Bronchial epithelial cell (primary cell): ENCODE measurements around the gene ATG5. TPM values are rescaled to one million over a fixed set of nuclear protein-coding genes. Genes with fewer than 3 reads are reported as not detected.

Source experiments
- DNase-seq: peaks from one replicate; pipeline ENCODE4 v3.0.0-alpha.2; 2010; ENCODE audit warnings: low read depth
- FAIRE-seq: peaks from 2 replicates; lab custom pipeline; 2011; peaks lifted over from hg19 to GRCh38; lab: Jason Lieb, UNC
- H3K27me3 ChIP-seq: 2 replicates; pipeline ENCODE4 v1.5.1; 2011; ENCODE audit warnings: low read length; ENCODE audit not compliant: control insufficient read depth, insufficient read depth
- H3K36me3 ChIP-seq: 2 replicates; pipeline ENCODE4 v1.5.1; 2011; ENCODE audit warnings: low read length; ENCODE audit not compliant: control insufficient read depth, insufficient read depth
- H3K4me3 ChIP-seq: 2 replicates; pipeline ENCODE4 v1.5.1; 2011; ENCODE audit warnings: mild to moderate bottlenecking, low read depth, low read length, control low read depth
- total RNA-seq: library from RNA; depleted of rRNA; stranded (reverse); fragments of >200 nt; gene quantifications from 2 replicates; pipeline ENCODE4 v1.2.1, GENCODE V29; 2014
- TF ChIP-seq, protein P1 (sequence below): IDR thresholded peaks from 2 replicates; pipeline ENCODE4 v1.5.1; 2011; ENCODE audit warnings: mild to moderate bottlenecking, moderate library complexity, low read length, control low read depth, inconsistent platforms; ENCODE audit not compliant: insufficient read depth, severe bottlenecking

ATG5 gene
- total RNA-seq, 1 donor from 2014 or later = 56.6 TPM

DNA sequence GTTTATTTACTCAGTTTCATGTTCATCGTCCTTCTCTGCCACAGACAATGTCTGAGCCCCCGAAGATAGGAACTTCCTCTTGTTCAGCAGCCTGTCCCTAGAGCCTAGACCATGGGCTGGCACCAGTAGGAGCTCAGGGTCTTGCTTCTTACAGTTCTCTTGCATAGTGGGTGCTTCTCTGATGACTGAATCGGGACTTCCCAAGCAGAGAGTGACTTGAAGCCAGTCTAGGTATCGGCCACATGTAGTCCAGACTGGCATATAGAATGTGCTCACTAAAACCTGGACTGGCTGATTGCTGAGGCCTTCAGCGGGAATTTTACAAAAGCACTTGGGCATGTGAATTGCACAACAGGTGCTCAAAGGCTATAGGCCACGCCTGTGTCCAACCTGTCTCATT, 187.4 kb downstream of the ATG5 start:
- DNase-seq (no peak), FAIRE-seq (no peak)
- TF ChIP-seq, protein P1, sequence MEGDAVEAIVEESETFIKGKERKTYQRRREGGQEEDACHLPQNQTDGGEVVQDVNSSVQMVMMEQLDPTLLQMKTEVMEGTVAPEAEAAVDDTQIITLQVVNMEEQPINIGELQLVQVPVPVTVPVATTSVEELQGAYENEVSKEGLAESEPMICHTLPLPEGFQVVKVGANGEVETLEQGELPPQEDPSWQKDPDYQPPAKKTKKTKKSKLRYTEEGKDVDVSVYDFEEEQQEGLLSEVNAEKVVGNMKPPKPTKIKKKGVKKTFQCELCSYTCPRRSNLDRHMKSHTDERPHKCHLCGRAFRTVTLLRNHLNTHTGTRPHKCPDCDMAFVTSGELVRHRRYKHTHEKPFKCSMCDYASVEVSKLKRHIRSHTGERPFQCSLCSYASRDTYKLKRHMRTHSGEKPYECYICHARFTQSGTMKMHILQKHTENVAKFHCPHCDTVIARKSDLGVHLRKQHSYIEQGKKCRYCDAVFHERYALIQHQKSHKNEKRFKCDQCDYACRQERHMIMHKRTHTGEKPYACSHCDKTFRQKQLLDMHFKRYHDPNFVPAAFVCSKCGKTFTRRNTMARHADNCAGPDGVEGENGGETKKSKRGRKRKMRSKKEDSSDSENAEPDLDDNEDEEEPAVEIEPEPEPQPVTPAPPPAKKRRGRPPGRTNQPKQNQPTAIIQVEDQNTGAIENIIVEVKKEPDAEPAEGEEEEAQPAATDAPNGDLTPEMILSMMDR = no peak
- Histone ChIP-seq H3K36me3 (no peaks in the 10 kb centered on the region), H3K4me3 (no peak overlapping the region), H3K27me3 (no peaks in the 10 kb centered on the region)

DNA sequence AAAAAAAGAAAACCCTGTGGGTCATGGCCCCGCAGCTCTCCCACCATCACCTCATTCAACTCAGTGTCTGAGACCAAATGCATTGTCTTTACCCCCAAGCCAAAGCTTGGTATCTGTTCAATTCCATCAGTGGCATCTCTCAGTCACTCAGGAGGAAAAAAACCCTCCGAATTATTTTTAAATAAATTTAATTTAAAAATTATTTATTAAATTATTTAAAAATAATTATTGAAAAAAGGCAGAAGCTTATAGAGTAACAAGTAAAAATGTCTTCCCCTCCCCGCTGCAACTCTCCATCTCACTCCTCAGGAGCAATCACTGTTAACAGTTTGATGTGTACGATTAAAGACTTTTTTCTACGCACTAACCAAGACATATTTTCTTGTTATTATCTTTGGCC, 188.7 kb downstream of the ATG5 start:
- H3K36me3 ChIP-seq = no peaks in the 10 kb centered on the region
- H3K27me3 ChIP-seq = no peaks in the 10 kb centered on the region
- FAIRE-seq (no peak), DNase-seq (no peak)
- TF ChIP-seq, protein P1 = no peak
- H3K4me3 ChIP-seq = no peak overlapping the region

DNA sequence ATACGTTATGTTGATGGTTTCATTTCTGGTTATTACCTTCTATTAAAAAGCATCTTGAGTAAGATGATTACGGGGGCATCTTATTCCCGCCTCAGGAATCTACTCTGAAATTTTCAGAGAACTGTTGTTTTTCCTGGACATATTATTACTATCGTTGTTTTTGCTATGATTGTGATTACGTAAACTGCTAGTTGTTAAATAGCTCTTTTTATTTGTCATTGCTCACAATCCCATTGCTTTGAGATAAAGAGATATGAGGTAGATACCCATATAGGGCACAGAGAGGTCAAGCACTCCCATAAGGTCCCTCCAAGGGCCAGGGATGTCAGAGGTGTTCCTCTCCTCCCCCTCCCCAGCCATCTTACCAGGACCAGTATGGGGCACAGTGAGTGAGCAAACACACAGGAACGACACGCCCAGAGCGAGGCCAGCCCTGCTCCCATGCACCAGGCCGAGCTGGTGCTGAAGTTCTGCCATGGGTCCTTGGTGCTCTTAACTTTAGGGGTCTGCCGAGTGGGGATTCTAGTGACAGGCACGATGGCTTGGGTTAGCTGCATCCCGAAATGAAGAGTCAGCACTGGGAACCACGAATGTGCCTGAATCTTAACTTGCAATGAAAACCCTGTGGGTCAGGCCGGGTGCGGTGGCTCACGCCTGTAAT, 189.5 kb downstream of the ATG5 start:
- no peak overlapping the region for H3K4me3 ChIP-seq
- no peaks in the 10 kb centered on the region for H3K27me3 ChIP-seq
- TF ChIP-seq, protein P1 = no peak
- DNase-seq (no peak), FAIRE-seq (no peak)
- H3K36me3 ChIP-seq = no peaks in the 10 kb centered on the region

DNA sequence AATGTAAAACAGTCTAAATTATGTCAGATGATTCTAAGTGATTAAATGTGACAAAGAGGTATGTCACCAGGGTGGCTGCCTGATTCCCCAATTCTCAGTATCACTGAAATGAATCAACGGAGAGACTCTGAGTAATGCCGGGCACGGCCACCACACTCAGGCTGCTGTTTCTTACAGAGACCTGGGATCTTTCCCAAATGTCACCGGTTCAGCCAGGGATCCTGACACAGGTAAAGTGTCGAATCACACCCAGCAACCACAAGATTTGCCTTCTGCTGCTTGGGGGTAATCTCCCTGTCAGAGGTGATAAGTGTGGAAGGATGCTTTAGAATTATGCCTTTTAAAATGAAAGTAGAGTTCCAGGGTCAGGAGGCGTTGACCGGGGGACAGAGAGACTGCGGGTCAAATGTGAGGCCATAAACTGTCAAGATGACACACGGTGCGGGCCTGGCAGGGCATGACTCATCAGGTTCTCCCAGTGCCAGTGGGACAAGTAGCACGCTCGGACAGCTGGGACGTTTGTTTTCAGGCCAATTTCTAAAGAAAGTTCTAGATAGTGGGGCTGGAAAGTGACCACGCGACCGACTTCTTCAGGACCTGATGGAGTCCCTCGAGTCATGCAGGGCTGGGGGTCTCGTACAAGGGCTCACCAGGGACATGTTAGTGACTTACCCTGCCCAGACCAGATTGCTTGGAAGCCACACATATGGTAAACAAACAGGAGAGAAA, 190.5 kb downstream of the ATG5 start:
- H3K27me3 ChIP-seq = no peaks in the 10 kb centered on the region
- no peak for FAIRE-seq
- peak; percentile 55 for DNase-seq
- H3K4me3 ChIP-seq = no peak overlapping the region
- TF ChIP-seq, protein P1 = no peak
- H3K36me3 ChIP-seq = no peaks in the 10 kb centered on the region

Other genes starting within 250 kb of the ATG5 start
- 5.3 and 9.6 TPM in 2 replicates for gene PRDM1, start 239.4 kb downstream of the ATG5 start, total RNA-seq
- 45.0 and 73.2 TPM in 2 replicates for gene CRYBG1, start 35.0 kb upstream of the ATG5 start, total RNA-seq